Airway epithelial cell (primary cell): ENCODE results near the gene ELMOD3. TPM values are rescaled to one million over a fixed set of nuclear protein-coding genes. Genes with fewer than 3 reads are reported as not detected.

Experiments used
- total RNA-seq: library from RNA; depleted of rRNA; stranded (reverse); fragments of >200 nt; gene quantifications from 2 replicates; pipeline ENCODE4 v1.2.3, GENCODE V29; 2015

Gene ELMOD3
- total RNA-seq: 11.4 and 13.3 TPM in 2 replicates

GRCh38 chr2:85354286-85355072, at the start of gene ELMOD3, which contains the start of gene RETSAT:
Gene ELMOD3 (plus strand): TSS chr2:85354769. CDS start chr2:85357199, 2,430 bp downstream.
Gene RETSAT (minus strand): TSS chr2:85354528. CDS start chr2:85354507, 21 bp downstream.

GRCh38 chr2:85327822-85328617, 26.5 kb upstream of the ELMOD3 start, which contains the start of gene TGOLN2:
Gene TGOLN2 (minus strand): TSS chr2:85327989. CDS start chr2:85327962, 27 bp downstream.

GRCh38 chr2:85409845-85410583, 55.4 kb downstream of the ELMOD3 start, which contains the start of gene CAPG:
Gene CAPG (minus strand): TSS chr2:85410366. CDS start chr2:85402145, 8,221 bp downstream.

GRCh38 chr2:85418132-85419008, 63.8 kb downstream of the ELMOD3 start, which contains the start of gene SH2D6:
Gene SH2D6 (plus strand): TSS chr2:85418714. CDS start chr2:85429466, 10,752 bp downstream.

Other genes starting within 250 kb of the ELMOD3 start
- 4.9 and 5.8 TPM in 2 replicates for gene TCF7L1, start 221.4 kb upstream of the ELMOD3 start, total RNA-seq
- 28.0 and 36.9 TPM in 2 replicates for gene TGOLN2, start 26.8 kb upstream of the ELMOD3 start, total RNA-seq
- 51.7 and 52.9 TPM in 2 replicates for gene RETSAT, start 241 bp upstream of the ELMOD3 start, total RNA-seq
- 400 and 475 TPM in 2 replicates for gene CAPG, start 55.6 kb downstream of the ELMOD3 start, total RNA-seq
- gene SH2D6, start 63.9 kb downstream of the ELMOD3 start, total RNA-seq: not detected in 2 replicates
- 60.4 and 67.8 TPM in 2 replicates for gene MAT2A, start 184.4 kb downstream of the ELMOD3 start, total RNA-seq
- gene GGCX, start 206.7 kb downstream of the ELMOD3 start, total RNA-seq: 40.3 and 48.2 TPM in 2 replicates
- gene VAMP8, start 222.8 kb downstream of the ELMOD3 start, total RNA-seq: 140 and 150 TPM in 2 replicates
- 1.9 and 2.3 TPM in 2 replicates for gene VAMP5, start 229.7 kb downstream of the ELMOD3 start, total RNA-seq
- 143 and 206 TPM in 2 replicates for gene RNF181, start 241.0 kb downstream of the ELMOD3 start, total RNA-seq
- 9.9 and 14.6 TPM in 2 replicates for gene TMEM150A, start 247.9 kb downstream of the ELMOD3 start, total RNA-seq